ENCODE results near the gene SOD1.
"Not testable (repeated sequence)": the region's sequence is repeated elsewhere in the genome, so short reads cannot be mapped to it uniquely, and the experiment has no call there.

SOD1 gene

GRCh38 chr21:31654821-31655580 is 4.5 kb upstream of the SOD1 start:
- H2BK120ac ChIP-seq (ENCODE audit: insufficient read depth, low read length, poor library complexity); H4K8ac ChIP-seq (ENCODE audit: low read depth, low read length); H4K12ac ChIP-seq (ENCODE audit: low read depth, low read length); H3K4me2 ChIP-seq (ENCODE audit: low read length); H2BK12ac ChIP-seq (ENCODE audit: low read length); H3K36me3 ChIP-seq (ENCODE audit: control insufficient read depth in 1 of 2, insufficient read depth in 2 of 2, low read length in 2 of 2); H3K27ac ChIP-seq (ENCODE audit: low read depth, low read length); H3K9me3 ChIP-seq (ENCODE audit: insufficient read depth, low read depth, low read length); H3K18ac ChIP-seq (ENCODE audit: low read length); H3K4ac ChIP-seq (ENCODE audit: low read depth, low read length); H4K91ac ChIP-seq (ENCODE audit: low read depth, low read length); H3K4me3 ChIP-seq (ENCODE audit: low read depth, low read length); DNase-seq; H3K79me1 ChIP-seq (ENCODE audit: low read length); H2AK5ac ChIP-seq (ENCODE audit: low read length); H2BK5ac ChIP-seq (ENCODE audit: low read depth, low read length, poor library complexity); H3K27me3 ChIP-seq (ENCODE audit: insufficient read depth, low read length); H3K79me2 ChIP-seq (ENCODE audit: control insufficient read depth, insufficient read depth, low read length, poor library complexity); H3K4me1 ChIP-seq (ENCODE audit: control insufficient read depth in 1 of 2, insufficient read depth in 2 of 2, low read length in 2 of 2); H3K14ac ChIP-seq (ENCODE audit: low read length); H3K23ac ChIP-seq (ENCODE audit: low read length); H3K9ac ChIP-seq (ENCODE audit: low read length); H2AFZ ChIP-seq (ENCODE audit: insufficient read depth, low read length, poor library complexity): not testable (repeated sequence)
- WGBS (ENCODE audit: extremely low coverage, insufficient coverage, insufficient read length) = no CpG with 5 or more reads among the region's 21 CpGs

DNA sequence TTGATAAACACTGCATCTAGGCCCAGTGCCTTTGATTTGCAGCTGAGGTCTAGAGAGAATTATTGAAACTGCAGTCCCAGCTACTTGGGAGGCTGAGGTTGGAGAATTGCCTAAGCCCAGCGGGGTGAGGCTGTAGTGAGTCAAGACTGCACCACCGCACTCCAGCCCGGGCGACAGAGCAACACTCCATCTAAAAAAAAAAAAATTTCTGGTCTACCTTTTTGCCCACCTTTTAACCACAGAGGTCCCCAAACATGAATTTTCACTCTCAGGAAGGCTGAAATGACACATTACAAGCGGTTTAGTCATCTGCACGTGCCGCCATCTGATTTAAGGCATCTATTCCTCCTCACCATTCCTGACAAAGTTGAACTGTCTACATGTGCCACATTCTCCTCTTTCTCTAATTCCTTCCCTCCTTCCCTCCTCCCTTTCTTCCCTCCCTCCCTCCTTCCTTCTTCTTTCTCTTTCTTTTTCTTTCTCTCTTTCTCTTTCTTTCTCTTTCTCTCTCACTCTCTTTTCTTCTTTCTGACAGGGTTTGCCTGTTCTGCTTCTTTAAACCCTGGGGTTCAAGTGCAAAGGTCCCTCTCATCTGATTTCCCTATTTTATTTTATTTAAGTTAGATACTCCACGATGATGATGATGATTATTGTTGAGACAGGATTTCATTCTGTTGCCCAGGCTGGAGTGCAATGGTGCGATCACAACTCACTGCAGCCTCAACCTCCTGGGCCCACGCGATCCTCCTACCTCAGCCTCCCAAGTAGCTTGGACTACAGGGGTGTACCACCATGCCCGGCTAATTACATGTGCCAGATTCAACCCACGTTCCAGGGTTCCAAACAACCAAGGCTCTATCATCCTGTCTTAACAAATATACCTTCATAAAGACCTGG is 3.0 kb upstream of the SOD1 start:
- Histone ChIP-seq H3K36me3 (ENCODE audit: control insufficient read depth in 1 of 2, insufficient read depth in 2 of 2, low read length in 2 of 2) (no peaks in the 10 kb centered on the region), H3K79me2 (ENCODE audit: control insufficient read depth, insufficient read depth, low read length, poor library complexity) (peaks cover 6% of the 10 kb centered on the region)

DNA sequence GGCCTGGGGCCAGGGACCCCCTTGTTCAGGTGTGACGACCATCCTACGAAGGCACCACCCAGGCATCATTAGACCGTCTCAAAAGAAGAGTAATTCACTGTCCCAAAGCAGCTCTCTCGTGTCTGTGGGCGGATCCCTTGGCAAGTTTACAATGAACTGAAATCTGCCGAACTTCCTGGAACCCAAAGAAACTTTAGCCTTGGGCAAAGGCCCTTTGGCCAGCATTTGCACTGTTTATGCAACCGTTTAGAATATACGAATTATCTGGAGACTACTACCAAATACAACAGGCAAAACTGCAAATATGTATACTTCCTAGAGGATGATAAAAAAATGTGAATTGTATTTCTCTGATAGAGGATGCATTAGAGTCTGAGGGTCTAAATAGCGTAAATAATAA is 1.4 kb upstream of the SOD1 start:
- peaks cover 5% of the 10 kb centered on the region for H3K79me1 ChIP-seq (ENCODE audit: low read length)
- H3K4me3 ChIP-seq (ENCODE audit: low read depth, low read length) = no peak overlapping the region
- peaks cover 6% of the 10 kb centered on the region for H3K79me2 ChIP-seq (ENCODE audit: control insufficient read depth, insufficient read depth, low read length, poor library complexity)
- H2BK5ac ChIP-seq (ENCODE audit: low read depth, low read length, poor library complexity) = no peak overlapping the region
- H2AK5ac ChIP-seq (ENCODE audit: low read length) = no peak overlapping the region
- H3K27ac ChIP-seq (ENCODE audit: low read depth, low read length) = no peak overlapping the region
- H4K8ac ChIP-seq (ENCODE audit: low read depth, low read length) = no peak overlapping the region
- H3K4me1 ChIP-seq (ENCODE audit: control insufficient read depth in 1 of 2, insufficient read depth in 2 of 2, low read length in 2 of 2) = peaks cover 0 to 2% of the 10 kb centered on the region in 2 experiments
- no peak overlapping the region for H3K9ac ChIP-seq (ENCODE audit: low read length)
- no peaks in the 10 kb centered on the region for H3K36me3 ChIP-seq (ENCODE audit: control insufficient read depth in 1 of 2, insufficient read depth in 2 of 2, low read length in 2 of 2)
- H4K12ac ChIP-seq (ENCODE audit: low read depth, low read length) = no peak overlapping the region
- no peak overlapping the region for H3K4me2 ChIP-seq (ENCODE audit: low read length)
- no peak overlapping the region for H2AFZ ChIP-seq (ENCODE audit: insufficient read depth, low read length, poor library complexity)
- H2BK120ac ChIP-seq (ENCODE audit: insufficient read depth, low read length, poor library complexity) = no peak overlapping the region
- H3K4ac ChIP-seq (ENCODE audit: low read depth, low read length) = no peak overlapping the region
- no peak overlapping the region for H4K91ac ChIP-seq (ENCODE audit: low read depth, low read length)
- H3K14ac ChIP-seq (ENCODE audit: low read length) = no peak overlapping the region
- no peak overlapping the region for H2BK12ac ChIP-seq (ENCODE audit: low read length)
- no peak overlapping the region for H3K23ac ChIP-seq (ENCODE audit: low read length)
- peak; percentile 72 to 74 for DNase-seq
- no peaks in the 10 kb centered on the region for H3K27me3 ChIP-seq (ENCODE audit: insufficient read depth, low read length)
- no peak overlapping the region for H3K18ac ChIP-seq (ENCODE audit: low read length)
- WGBS (ENCODE audit: extremely low coverage, insufficient coverage, insufficient read length) = 100% methylated on average over 1 of the region's 9 CpGs
- H3K9me3 ChIP-seq (ENCODE audit: insufficient read depth, low read depth, low read length) = no peaks in the 10 kb centered on the region

More for the DNA sequence above, 3.0 kb upstream of the SOD1 start:
- Histone ChIP-seq H3K79me1 (ENCODE audit: low read length) (peaks cover 5% of the 10 kb centered on the region), H3K9ac (ENCODE audit: low read length) (no peak overlapping the region), H3K9me3 (ENCODE audit: insufficient read depth, low read depth, low read length) (no peaks in the 10 kb centered on the region), H4K12ac (ENCODE audit: low read depth, low read length) (no peak overlapping the region), H4K91ac (ENCODE audit: low read depth, low read length) (no peak overlapping the region), H2BK120ac (ENCODE audit: insufficient read depth, low read length, poor library complexity) (no peak overlapping the region), H3K4ac (ENCODE audit: low read depth, low read length) (no peak overlapping the region), H3K4me3 (ENCODE audit: low read depth, low read length) (no peak overlapping the region), H3K27ac (ENCODE audit: low read depth, low read length) (no peak overlapping the region), H3K14ac (ENCODE audit: low read length) (no peak overlapping the region), H2BK12ac (ENCODE audit: low read length) (no peak overlapping the region), H3K4me2 (ENCODE audit: low read length) (no peak overlapping the region), H2BK5ac (ENCODE audit: low read depth, low read length, poor library complexity) (no peak overlapping the region), H2AFZ (ENCODE audit: insufficient read depth, low read length, poor library complexity) (no peak overlapping the region), H3K27me3 (ENCODE audit: insufficient read depth, low read length) (no peaks in the 10 kb centered on the region), H3K18ac (ENCODE audit: low read length) (no peak overlapping the region), H2AK5ac (ENCODE audit: low read length) (no peak overlapping the region), H3K4me1 (ENCODE audit: control insufficient read depth in 1 of 2, insufficient read depth in 2 of 2, low read length in 2 of 2) (peaks cover 0 to 2% of the 10 kb centered on the region in 2 experiments), H4K8ac (ENCODE audit: low read depth, low read length) (no peak overlapping the region), H3K23ac (ENCODE audit: low read length) (no peak overlapping the region)
- DNase-seq = peak in 1 of 2 donors; percentile 65
- WGBS (ENCODE audit: extremely low coverage, insufficient coverage, insufficient read length) = no CpG with 5 or more reads among the region's 13 CpGs

DNA sequence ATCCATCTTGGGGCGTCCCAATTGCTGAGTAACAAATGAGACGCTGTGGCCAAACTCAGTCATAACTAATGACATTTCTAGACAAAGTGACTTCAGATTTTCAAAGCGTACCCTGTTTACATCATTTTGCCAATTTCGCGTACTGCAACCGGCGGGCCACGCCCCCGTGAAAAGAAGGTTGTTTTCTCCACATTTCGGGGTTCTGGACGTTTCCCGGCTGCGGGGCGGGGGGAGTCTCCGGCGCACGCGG is 282 bp upstream of the SOD1 start:
- H4K12ac ChIP-seq (ENCODE audit: low read depth, low read length) = no peak overlapping the region
- H3K27me3 ChIP-seq (ENCODE audit: insufficient read depth, low read length) = no peaks in the 10 kb centered on the region
- no peak overlapping the region for H3K4ac ChIP-seq (ENCODE audit: low read depth, low read length)
- DNase-seq = no peak
- no peak overlapping the region for H2BK5ac ChIP-seq (ENCODE audit: low read depth, low read length, poor library complexity)
- no peak overlapping the region for H4K91ac ChIP-seq (ENCODE audit: low read depth, low read length)
- H3K14ac ChIP-seq (ENCODE audit: low read length) = no peak overlapping the region
- WGBS (ENCODE audit: extremely low coverage, insufficient coverage, insufficient read length) = no CpG with 5 or more reads among the region's 18 CpGs
- H2AFZ ChIP-seq (ENCODE audit: insufficient read depth, low read length, poor library complexity) = peak overlapping the region; percentile 26
- no peak overlapping the region for H4K8ac ChIP-seq (ENCODE audit: low read depth, low read length)
- H3K79me1 ChIP-seq (ENCODE audit: low read length) = peaks cover 5% of the 10 kb centered on the region
- H3K79me2 ChIP-seq (ENCODE audit: control insufficient read depth, insufficient read depth, low read length, poor library complexity) = peaks cover 6% of the 10 kb centered on the region
- H2BK12ac ChIP-seq (ENCODE audit: low read length) = no peak overlapping the region
- H2BK120ac ChIP-seq (ENCODE audit: insufficient read depth, low read length, poor library complexity) = no peak overlapping the region
- peaks cover 3 to 4% of the 10 kb centered on the region in 2 experiments for H3K36me3 ChIP-seq (ENCODE audit: control insufficient read depth in 1 of 2, insufficient read depth in 2 of 2, low read length in 2 of 2)
- no peak overlapping the region for H3K23ac ChIP-seq (ENCODE audit: low read length)
- H3K27ac ChIP-seq (ENCODE audit: low read depth, low read length) = no peak overlapping the region
- peak overlapping the region; percentile 70 for H3K4me3 ChIP-seq (ENCODE audit: low read depth, low read length)
- H3K4me2 ChIP-seq (ENCODE audit: low read length) = peak overlapping the region; percentile 78
- no peaks in the 10 kb centered on the region for H3K9me3 ChIP-seq (ENCODE audit: insufficient read depth, low read depth, low read length)
- no peak overlapping the region for H2AK5ac ChIP-seq (ENCODE audit: low read length)
- no peak overlapping the region for H3K9ac ChIP-seq (ENCODE audit: low read length)
- H3K4me1 ChIP-seq (ENCODE audit: control insufficient read depth in 1 of 2, insufficient read depth in 2 of 2, low read length in 2 of 2) = peaks cover 0 to 2% of the 10 kb centered on the region in 2 experiments
- no peak overlapping the region for H3K18ac ChIP-seq (ENCODE audit: low read length)
